HepG2 (cell line): ENCODE data around the gene SYNGAP1.

Experiments
- CTCF ChIP-seq: sonication (generic); formaldehyde crosslinking; IDR thresholded peaks from 2 replicates; pipeline ENCODE4 v1.5.0; 2020; ENCODE audit warnings: mild to moderate bottlenecking, missing genetic modification reagents, moderate library complexity
- EP300 ChIP-seq, 3 experiments: sonication (generic) in 1 of 3; formaldehyde crosslinking in 1 of 3; IDR thresholded peaks; 2 replicates each; pipeline versions ENCODE4 v1.5.1 to v1.6.1; 2011 to 2020; ENCODE audit warnings: low read depth in 2 of 3, low read length in 2 of 3, borderline replicate concordance in 1 of 3, improper control_type of control experiment in 1 of 3, mild to moderate bottlenecking in 1 of 3, missing genetic modification reagents in 1 of 3, moderate library complexity in 1 of 3
- HNRNPK ChIP-seq: fragments of 200-400 bp; formaldehyde crosslinking; IDR thresholded peaks from 2 replicates; pipeline ENCODE4 v1.6.1; 2018; ENCODE audit warnings: low read length, low read depth, moderate library complexity, mild to moderate bottlenecking; ENCODE audit not compliant: poor library complexity, severe bottlenecking
- MAZ ChIP-seq, 2 experiments: sonication (generic) in 1 of 2; formaldehyde crosslinking in 1 of 2; IDR thresholded peaks; 2 replicates each; pipeline versions ENCODE4 v1.5.0 to v1.6.1; 2012 to 2020; ENCODE audit warnings: low read depth in 2 of 2, mild to moderate bottlenecking in 2 of 2, borderline replicate concordance in 1 of 2, improper control_type of control experiment in 1 of 2, low read length in 1 of 2, missing genetic modification reagents in 1 of 2, moderate library complexity in 1 of 2
- PHB2 ChIP-seq: fragments of 450-650 bp; IDR thresholded peaks from 2 replicates; pipeline ENCODE4 v1.6.1; 2018; ENCODE audit not compliant: partially characterized antibody
- POLR2A ChIP-seq, 2 experiments: IDR thresholded peaks; 2 replicates each; pipeline ENCODE4 v1.6.1; 2011; ENCODE audit warnings: low read depth in 2 of 2, low read length in 2 of 2, mild to moderate bottlenecking in 1 of 2, moderate library complexity in 1 of 2; ENCODE audit not compliant: insufficient read depth in 1 of 2
- SPEN ChIP-seq: sonication (generic); formaldehyde crosslinking; IDR thresholded peaks from 2 replicates; pipeline ENCODE4 v1.5.1; 2020; ENCODE audit warnings: low read depth, mild to moderate bottlenecking, missing genetic modification reagents
- ZNF577 ChIP-seq: sonication (generic); formaldehyde crosslinking; IDR thresholded peaks from 2 replicates; pipeline ENCODE4 v1.4.0; 2020; ENCODE audit warnings: mild to moderate bottlenecking, low read depth, missing genetic modification reagents, borderline replicate concordance

- TF ChIP-seq EP300 (IDR thresholded peaks at IDR 0.05; ENCODE audit: low read depth in 2 of 2, low read length in 2 of 2) (no peak), EP300 (CRISPR knock-in tag; IDR thresholded peaks at IDR 0.05; ENCODE audit: borderline replicate concordance) (no peak), ZNF577 (CRISPR knock-in tag) (no peak), MAZ (IDR thresholded peaks at IDR 0.05; ENCODE audit: borderline replicate concordance, low read depth, low read length) (no peak), MAZ (CRISPR knock-in tag; IDR thresholded peaks at IDR 0.05; ENCODE audit: low read depth) (no peak), SPEN (CRISPR knock-in tag) (no peak), PHB2 (no peak), POLR2A (IDR thresholded peaks at IDR 0.05; ENCODE audit: insufficient read depth in 1 of 2, low read depth in 2 of 2, low read length in 2 of 2) (no peak), CTCF (CRISPR knock-in tag) (no peak), HNRNPK (no peak)
These were observed 27.3 kb upstream of the SYNGAP1 start for GRCh38 chr6:33392595-33392948.
